GM19397 (cell line): ENCODE results near the gene HOMER1.
"Not testable (repeated sequence)": the region's sequence is repeated elsewhere in the genome, so short reads cannot be mapped to it uniquely, and the experiment has no call there.

ENCODE experiments used
- ATAC-seq: cut with Tn5 transposase; IDR thresholded peaks from one replicate; pipeline ENCODE4 v1.9.1; 2021; ENCODE audit warnings: mild to moderate bottlenecking, moderate library complexity; ENCODE audit not compliant: unreplicated experiment

HOMER1 gene

GRCh38 chr5:79436224-79436623, 77.7 kb downstream of the HOMER1 start:
- no peak for ATAC-seq

DNA sequence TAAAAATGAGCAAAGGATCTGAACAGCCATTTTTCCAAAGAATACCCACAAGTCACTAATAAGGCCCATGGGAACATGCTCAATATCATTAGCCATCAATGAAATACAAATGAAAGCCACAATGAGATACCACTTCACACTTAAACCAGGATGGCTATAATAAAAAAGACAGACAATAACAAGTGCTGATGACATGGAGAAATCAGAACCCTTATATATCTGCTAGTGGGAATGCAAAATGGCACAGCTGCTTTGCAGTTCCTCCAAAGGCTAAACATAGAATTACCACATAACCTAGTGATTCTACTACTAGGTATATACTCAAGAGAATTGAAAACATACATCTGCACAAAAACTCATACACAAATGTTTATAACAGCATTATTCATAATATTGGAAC, 83.7 kb downstream of the HOMER1 start:
- no peak for ATAC-seq

DNA sequence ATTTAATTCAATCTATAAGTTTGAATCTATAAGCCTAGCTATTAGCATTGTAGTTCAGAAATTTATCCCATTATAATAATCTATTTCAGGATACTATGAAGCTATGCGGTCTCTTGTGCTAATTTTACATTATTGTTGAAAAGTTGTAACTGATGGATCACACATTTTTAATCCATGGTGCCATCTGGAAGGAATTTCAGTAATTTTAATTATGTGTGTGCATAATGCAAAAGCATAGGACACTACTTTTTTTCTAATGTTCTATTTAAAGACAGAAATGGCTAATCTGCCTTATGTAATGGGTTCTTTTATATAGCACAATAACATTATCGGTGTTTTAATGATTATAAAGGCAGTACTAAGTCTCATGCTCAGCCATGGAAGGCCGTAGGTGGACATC, 90.6 kb downstream of the HOMER1 start:
- ATAC-seq, result no peak

DNA sequence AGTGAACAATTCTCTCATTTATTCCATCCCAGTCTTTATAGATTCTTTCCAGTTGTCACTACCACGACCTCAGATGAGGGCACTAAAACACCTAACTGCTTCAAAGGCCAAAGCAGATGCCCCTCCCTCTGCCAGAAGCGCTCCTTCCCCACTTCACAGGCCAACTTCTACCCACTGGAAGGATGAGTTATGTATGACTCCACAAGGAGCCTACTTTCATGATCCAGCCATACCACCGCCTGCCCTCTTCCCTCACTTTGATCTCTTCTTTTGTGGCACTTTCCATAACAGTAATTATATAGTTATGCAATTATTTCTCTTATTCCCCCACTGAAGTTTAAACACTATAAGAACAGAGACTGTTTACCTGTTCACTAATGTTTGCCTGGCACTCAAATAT, 93.7 kb downstream of the HOMER1 start:
- no peak for ATAC-seq

GRCh38 chr5:79418276-79418675, 95.7 kb downstream of the HOMER1 start:
- ATAC-seq, result no peak

GRCh38 chr5:79417495-79417894, 96.4 kb downstream of the HOMER1 start:
- no peak for ATAC-seq

- peak; percentile 58 for ATAC-seq
These were observed 97.4 kb downstream of the HOMER1 start for GRCh38 chr5:79416499-79416898.

- ATAC-seq, result no peak
These were observed 100.8 kb downstream of the HOMER1 start for GRCh38 chr5:79413112-79413511.

- no peak for ATAC-seq
These were observed 105.9 kb downstream of the HOMER1 start for GRCh38 chr5:79408028-79408427.

- no peak for ATAC-seq
These were observed 106.3 kb downstream of the HOMER1 start for GRCh38 chr5:79407591-79407990.

- ATAC-seq, result no peak
These were observed 112.7 kb downstream of the HOMER1 start for GRCh38 chr5:79401216-79401615.

GRCh38 chr5:79399046-79399445, 114.9 kb downstream of the HOMER1 start:
- no peak for ATAC-seq

- ATAC-seq, result no peak
These were observed 116.9 kb downstream of the HOMER1 start for GRCh38 chr5:79397080-79397479.

GRCh38 chr5:79396265-79396664, 117.7 kb downstream of the HOMER1 start:
- ATAC-seq, result no peak

DNA sequence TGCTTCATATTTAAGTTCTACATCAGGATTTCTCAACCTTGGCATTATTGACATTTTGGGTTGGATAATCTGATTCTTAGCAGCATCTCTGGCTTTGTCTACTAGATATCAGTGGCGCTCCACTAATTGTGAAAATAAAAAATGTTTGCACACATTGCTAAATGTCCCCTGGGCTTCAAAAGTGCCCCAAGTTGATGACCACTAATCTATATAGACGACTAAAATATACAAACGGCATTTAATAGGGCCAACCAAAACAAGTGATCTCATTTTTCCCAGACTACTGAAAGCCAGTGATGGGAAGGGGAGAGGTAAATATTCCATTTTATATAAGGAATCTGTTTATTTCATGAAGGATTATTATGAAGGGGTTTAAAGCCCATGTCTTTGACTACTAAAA, 118.6 kb downstream of the HOMER1 start:
- no peak for ATAC-seq

DNA sequence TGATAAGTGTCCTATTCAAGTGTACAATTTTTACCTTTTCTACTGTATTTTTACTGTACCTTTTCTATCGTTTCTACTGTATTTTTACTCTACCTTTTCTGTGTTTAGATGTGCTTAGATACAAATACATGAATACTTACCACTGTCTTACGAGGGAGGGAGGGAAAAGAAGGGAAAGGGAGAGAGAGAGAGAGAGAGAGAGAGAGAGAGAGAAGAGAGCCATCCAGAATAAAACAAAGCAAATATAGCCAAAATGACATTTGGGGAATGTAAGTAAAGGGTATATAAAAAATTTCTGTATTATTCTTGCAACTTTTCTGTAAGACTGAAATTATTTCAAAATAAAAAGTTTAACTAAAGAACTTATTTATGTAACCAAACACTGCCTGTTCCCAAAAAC, 121.2 kb downstream of the HOMER1 start:
- no peak for ATAC-seq

DNA sequence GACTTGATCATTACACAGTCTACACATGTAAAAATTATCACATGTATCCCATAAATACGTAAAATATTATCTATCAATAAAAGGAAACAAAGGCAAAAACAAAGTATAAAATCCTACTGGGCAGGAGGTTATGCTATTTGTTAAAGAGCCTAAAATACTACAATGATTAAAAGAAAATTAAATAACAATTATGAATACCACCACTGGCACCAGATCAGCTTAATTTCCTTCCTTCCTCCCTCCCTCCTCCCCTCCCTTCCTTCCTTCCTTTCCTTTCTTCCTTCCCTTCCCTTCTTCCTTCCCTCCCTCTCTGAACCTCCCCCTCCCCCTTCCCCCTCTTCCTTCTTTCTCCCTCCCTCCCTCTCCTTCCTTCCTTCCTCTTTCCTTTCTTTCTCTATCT, 127.3 kb downstream of the HOMER1 start:
- no peak for ATAC-seq

- not testable (repeated sequence) for ATAC-seq
These were observed 128.8 kb downstream of the HOMER1 start for GRCh38 chr5:79385126-79385525.

GRCh38 chr5:79378510-79379186, 135.3 kb downstream of the HOMER1 start:
- no peak for ATAC-seq

GRCh38 chr5:79357398-79357797, 156.5 kb downstream of the HOMER1 start:
- ATAC-seq, result no peak

GRCh38 chr5:79349881-79350280, 164.1 kb downstream of the HOMER1 start:
- ATAC-seq, result no peak

GRCh38 chr5:79349047-79349446, 164.9 kb downstream of the HOMER1 start:
- ATAC-seq, result no peak

- ATAC-seq, result no peak
These were observed 167.5 kb downstream of the HOMER1 start for GRCh38 chr5:79346420-79346824.
